ENCODE measurements around the gene ZBTB3.

- TF ChIP-seq CTCF (IDR thresholded peaks at IDR 0.05), result no peak
- no peak for TF ChIP-seq POLR2A (IDR thresholded peaks at IDR 0.05)
These were observed 37.1 kb downstream of the ZBTB3 start for GRCh38 chr11:62716816-62717215.
